ENCODE results near the gene RELN.

DNA sequence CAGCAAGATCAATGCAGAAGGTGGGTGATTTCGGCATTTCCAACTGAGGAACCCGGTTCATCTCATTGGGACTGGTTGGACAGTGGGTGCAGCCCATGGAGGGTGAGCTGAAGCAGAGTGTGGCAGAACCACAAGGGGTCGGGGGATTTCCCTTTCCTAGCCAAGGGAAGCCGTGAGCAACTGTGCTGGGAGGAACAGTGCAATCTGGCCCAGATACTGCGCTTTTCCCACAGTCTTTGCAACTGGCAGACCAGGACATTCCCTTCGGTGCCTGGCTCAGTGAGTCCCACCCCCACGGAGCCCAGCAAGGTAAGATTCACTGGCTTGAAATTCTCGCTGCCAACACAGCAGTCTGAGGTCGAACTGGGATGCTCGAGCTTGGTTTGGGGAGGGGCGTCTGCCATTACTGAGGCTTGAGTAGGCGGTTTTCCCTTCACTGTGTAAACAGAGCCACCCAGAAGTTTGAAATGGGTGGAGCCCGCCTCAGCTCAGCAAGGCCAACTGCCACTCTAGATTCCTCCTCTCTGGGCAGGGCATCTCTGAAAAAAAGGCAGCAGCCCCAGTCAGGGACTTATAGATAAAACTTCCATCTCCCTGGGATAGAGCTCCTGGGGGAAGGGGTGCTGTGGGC, 484.8 kb downstream of the RELN start:
- TF ChIP-seq ETV6 (CRISPR knock-in tag; conservative IDR thresholded peaks at IDR 0.05): no peak
- TF ChIP-seq, protein P1, sequence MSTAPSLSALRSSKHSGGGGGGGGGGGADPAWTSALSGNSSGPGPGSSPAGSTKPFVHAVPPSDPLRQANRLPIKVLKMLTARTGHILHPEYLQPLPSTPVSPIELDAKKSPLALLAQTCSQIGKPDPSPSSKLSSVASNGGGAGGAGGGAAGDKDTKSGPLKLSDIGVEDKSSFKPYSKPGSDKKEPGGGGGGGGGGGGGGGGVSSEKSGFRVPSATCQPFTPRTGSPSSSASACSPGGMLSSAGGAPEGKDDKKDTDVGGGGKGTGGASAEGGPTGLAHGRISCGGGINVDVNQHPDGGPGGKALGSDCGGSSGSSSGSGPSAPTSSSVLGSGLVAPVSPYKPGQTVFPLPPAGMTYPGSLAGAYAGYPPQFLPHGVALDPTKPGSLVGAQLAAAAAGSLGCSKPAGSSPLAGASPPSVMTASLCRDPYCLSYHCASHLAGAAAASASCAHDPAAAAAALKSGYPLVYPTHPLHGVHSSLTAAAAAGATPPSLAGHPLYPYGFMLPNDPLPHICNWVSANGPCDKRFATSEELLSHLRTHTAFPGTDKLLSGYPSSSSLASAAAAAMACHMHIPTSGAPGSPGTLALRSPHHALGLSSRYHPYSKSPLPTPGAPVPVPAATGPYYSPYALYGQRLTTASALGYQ (CRISPR knock-in tag; IDR thresholded peaks at IDR 0.05): no peak
- no peak for TF ChIP-seq POLR2A (IDR thresholded peaks at IDR 0.05; ENCODE audit: insufficient read depth in 1 of 2, low read depth in 2 of 2, low read length in 2 of 2)
- no peak for TF ChIP-seq IKZF4 (CRISPR knock-in tag; IDR thresholded peaks at IDR 0.05; ENCODE audit: borderline replicate concordance, low read depth, not compliant biosample characterization)
- TF ChIP-seq MXI1 (IDR thresholded peaks at IDR 0.05; ENCODE audit: borderline replicate concordance, low read depth, low read length): no peak
- TF ChIP-seq, protein P2, sequence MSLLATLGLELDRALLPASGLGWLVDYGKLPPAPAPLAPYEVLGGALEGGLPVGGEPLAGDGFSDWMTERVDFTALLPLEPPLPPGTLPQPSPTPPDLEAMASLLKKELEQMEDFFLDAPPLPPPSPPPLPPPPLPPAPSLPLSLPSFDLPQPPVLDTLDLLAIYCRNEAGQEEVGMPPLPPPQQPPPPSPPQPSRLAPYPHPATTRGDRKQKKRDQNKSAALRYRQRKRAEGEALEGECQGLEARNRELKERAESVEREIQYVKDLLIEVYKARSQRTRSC (CRISPR knock-in tag; IDR thresholded peaks at IDR 0.05; ENCODE audit: low read depth): no peak
- no peak for TF ChIP-seq ZFAT (CRISPR knock-in tag; conservative IDR thresholded peaks at IDR 0.05)
- TF ChIP-seq, protein P3, sequence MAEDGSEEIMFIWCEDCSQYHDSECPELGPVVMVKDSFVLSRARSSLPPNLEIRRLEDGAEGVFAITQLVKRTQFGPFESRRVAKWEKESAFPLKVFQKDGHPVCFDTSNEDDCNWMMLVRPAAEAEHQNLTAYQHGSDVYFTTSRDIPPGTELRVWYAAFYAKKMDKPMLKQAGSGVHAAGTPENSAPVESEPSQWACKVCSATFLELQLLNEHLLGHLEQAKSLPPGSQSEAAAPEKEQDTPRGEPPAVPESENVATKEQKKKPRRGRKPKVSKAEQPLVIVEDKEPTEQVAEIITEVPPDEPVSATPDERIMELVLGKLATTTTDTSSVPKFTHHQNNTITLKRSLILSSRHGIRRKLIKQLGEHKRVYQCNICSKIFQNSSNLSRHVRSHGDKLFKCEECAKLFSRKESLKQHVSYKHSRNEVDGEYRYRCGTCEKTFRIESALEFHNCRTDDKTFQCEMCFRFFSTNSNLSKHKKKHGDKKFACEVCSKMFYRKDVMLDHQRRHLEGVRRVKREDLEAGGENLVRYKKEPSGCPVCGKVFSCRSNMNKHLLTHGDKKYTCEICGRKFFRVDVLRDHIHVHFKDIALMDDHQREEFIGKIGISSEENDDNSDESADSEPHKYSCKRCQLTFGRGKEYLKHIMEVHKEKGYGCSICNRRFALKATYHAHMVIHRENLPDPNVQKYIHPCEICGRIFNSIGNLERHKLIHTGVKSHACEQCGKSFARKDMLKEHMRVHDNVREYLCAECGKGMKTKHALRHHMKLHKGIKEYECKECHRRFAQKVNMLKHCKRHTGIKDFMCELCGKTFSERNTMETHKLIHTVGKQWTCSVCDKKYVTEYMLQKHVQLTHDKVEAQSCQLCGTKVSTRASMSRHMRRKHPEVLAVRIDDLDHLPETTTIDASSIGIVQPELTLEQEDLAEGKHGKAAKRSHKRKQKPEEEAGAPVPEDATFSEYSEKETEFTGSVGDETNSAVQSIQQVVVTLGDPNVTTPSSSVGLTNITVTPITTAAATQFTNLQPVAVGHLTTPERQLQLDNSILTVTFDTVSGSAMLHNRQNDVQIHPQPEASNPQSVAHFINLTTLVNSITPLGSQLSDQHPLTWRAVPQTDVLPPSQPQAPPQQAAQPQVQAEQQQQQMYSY (CRISPR knock-in tag; IDR thresholded peaks at IDR 0.05): no peak
- no peak for TF ChIP-seq MED13 (CRISPR knock-in tag; IDR thresholded peaks at IDR 0.05)
- TF ChIP-seq, protein P4, sequence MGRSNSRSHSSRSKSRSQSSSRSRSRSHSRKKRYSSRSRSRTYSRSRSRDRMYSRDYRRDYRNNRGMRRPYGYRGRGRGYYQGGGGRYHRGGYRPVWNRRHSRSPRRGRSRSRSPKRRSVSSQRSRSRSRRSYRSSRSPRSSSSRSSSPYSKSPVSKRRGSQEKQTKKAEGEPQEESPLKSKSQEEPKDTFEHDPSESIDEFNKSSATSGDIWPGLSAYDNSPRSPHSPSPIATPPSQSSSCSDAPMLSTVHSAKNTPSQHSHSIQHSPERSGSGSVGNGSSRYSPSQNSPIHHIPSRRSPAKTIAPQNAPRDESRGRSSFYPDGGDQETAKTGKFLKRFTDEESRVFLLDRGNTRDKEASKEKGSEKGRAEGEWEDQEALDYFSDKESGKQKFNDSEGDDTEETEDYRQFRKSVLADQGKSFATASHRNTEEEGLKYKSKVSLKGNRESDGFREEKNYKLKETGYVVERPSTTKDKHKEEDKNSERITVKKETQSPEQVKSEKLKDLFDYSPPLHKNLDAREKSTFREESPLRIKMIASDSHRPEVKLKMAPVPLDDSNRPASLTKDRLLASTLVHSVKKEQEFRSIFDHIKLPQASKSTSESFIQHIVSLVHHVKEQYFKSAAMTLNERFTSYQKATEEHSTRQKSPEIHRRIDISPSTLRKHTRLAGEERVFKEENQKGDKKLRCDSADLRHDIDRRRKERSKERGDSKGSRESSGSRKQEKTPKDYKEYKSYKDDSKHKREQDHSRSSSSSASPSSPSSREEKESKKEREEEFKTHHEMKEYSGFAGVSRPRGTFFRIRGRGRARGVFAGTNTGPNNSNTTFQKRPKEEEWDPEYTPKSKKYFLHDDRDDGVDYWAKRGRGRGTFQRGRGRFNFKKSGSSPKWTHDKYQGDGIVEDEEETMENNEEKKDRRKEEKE (IDR thresholded peaks at IDR 0.05): no peak
- no peak for TF ChIP-seq CAMTA2 (CRISPR knock-in tag; IDR thresholded peaks at IDR 0.05; ENCODE audit: borderline replicate concordance)
